K562 (cell line): ENCODE data around the gene APP. TPM values are rescaled to one million over a fixed set of nuclear protein-coding genes. Genes with fewer than 3 reads are reported as not detected.

ENCODE experiments used
- ATAC-seq: fragments of 200-7000 bp; cut with Tn5 transposase; 3 replicates; pipeline ENCODE4 v1.9.1; 2020; ENCODE audit warnings: moderate library complexity
- BruUV-seq: library from RNA; stranded (reverse); fragments of 400-500 nt; replicated peaks from 2 replicates; lab custom pipeline; 2021; lab: Mats Ljungman, UMichigan
- CTCF ChIA-PET: fragments of 300-600 bp; formaldehyde crosslinking; extraction: SDS; loops from one replicate; lab custom pipeline; 2021; ENCODE audit warnings: low intra/inter-chr PET ratio; lab: Yijun Ruan, JAX
- POLR2A ChIA-PET: fragments of 300-600, 350-650 bp; sonication (Branson Sonifier 250); formaldehyde crosslinking; extraction: SDS; loops from one replicate; lab custom pipeline; 2021; ENCODE audit warnings: antibody characterized with exemption, inconsistent platforms; lab: Yijun Ruan, JAX
- DNase-seq, 4 experiments: peaks; one replicate each; pipeline versions ENCODE4 v3.0.0 to v3.0.0-alpha.2; 2011 to 2018; ENCODE audit warnings: low spot score in 3 of 4, mixed read lengths in 3 of 4; ENCODE audit errors: extremely low read depth in 1 of 4
- FAIRE-seq: peaks from 2 replicates; lab custom pipeline; 2011; peaks lifted over from hg19 to GRCh38; lab: Jason Lieb, UNC
- H2AFZ ChIP-seq: 2 replicates; pipeline ENCODE4 v1.6.0; 2011; ENCODE audit warnings: low read depth, low read length, control low read depth, inconsistent platforms
- H3K27ac ChIP-seq: fragments of 200-600 bp; 3 replicates; pipeline ENCODE4 v1.8.0; 2011; ENCODE audit warnings: low read depth, mild to moderate bottlenecking, control low read depth, inconsistent platforms, low read length, moderate library complexity, mixed read lengths; ENCODE audit errors: extremely low read depth
- H3K27me3 ChIP-seq, 2 experiments: fragments of 300-600 bp in 1 of 2; 2 replicates in 1 of 2; 3 replicates in 1 of 2; pipeline versions ENCODE4 v1.6.0 to v1.8.0; 2011; ENCODE audit warnings: inconsistent platforms in 2 of 2, low read length in 2 of 2, mild to moderate bottlenecking in 1 of 2, mixed read lengths in 1 of 2, moderate library complexity in 1 of 2; ENCODE audit not compliant: control insufficient read depth in 2 of 2, insufficient read depth in 2 of 2
- H3K36me3 ChIP-seq: fragments of 300-600 bp; 3 replicates; pipeline ENCODE4 v1.8.0; 2011; ENCODE audit warnings: mild to moderate bottlenecking, low read length, inconsistent platforms; ENCODE audit not compliant: control insufficient read depth, insufficient read depth
- H3K4me1 ChIP-seq, 2 experiments: fragments of 200-600 bp in 1 of 2; replicated peaks in 1 of 2; 2 replicates in 1 of 2; 3 replicates in 1 of 2; pipeline versions ENCODE4 v1.5.1 to v1.8.0; 2011; ENCODE audit warnings: inconsistent platforms in 2 of 2, low read length in 2 of 2, mild to moderate bottlenecking in 1 of 2, mixed read lengths in 1 of 2, moderate library complexity in 1 of 2; ENCODE audit not compliant: control insufficient read depth in 2 of 2, insufficient read depth in 2 of 2
- H3K4me2 ChIP-seq: 2 replicates; pipeline ENCODE4 v1.6.1; 2011; ENCODE audit warnings: low read length, control low read depth, inconsistent platforms, mixed read lengths; ENCODE audit not compliant: insufficient read depth
- H3K4me3 ChIP-seq: fragments of 200-600 bp; sonication (generic), shearing (Covaris generic); 2 replicates; pipeline ENCODE4 v1.5.1; 2016; ENCODE audit warnings: control low read depth, inconsistent platforms
- H3K79me2 ChIP-seq: fragments of 200-600 bp; 3 replicates; pipeline ENCODE4 v1.8.0; 2011; ENCODE audit warnings: low read length, inconsistent platforms; ENCODE audit not compliant: control insufficient read depth, insufficient read depth
- H3K9ac ChIP-seq, 2 experiments: 2 replicates each; pipeline versions ENCODE4 v1.6.0 to v1.6.1; 2011; ENCODE audit warnings: low read depth in 2 of 2, low read length in 2 of 2, control low read depth in 1 of 2, inconsistent platforms in 1 of 2, mild to moderate bottlenecking in 1 of 2, mixed read lengths in 1 of 2; ENCODE audit not compliant: insufficient read depth in 1 of 2
- H3K9me1 ChIP-seq: one replicate; pipeline ENCODE4 v1.6.0; 2011; ENCODE audit warnings: inconsistent platforms, mild to moderate bottlenecking, low read length, moderate library complexity; ENCODE audit not compliant: control insufficient read depth, insufficient read depth
- H3K9me3 ChIP-seq: replicated peaks from 2 replicates; pipeline ENCODE4 v1.5.1; 2011; ENCODE audit warnings: low read depth, low read length, inconsistent platforms; ENCODE audit not compliant: control insufficient read depth, insufficient read depth
- H4K20me1 ChIP-seq: replicated peaks from 2 replicates; pipeline ENCODE4 v1.6.1; 2011; ENCODE audit warnings: low read length, inconsistent platforms, mixed read lengths; ENCODE audit not compliant: control insufficient read depth, insufficient read depth
- ETV1 ChIP-seq: fragments of 450-650 bp; conservative IDR thresholded peaks from 2 replicates; pipeline ENCODE4 v1.6.1; 2016; ENCODE audit warnings: missing genetic modification characterization, control low read depth, low read depth, missing compliant biosample characterization
- MCM3 ChIP-seq: fragments of 450-650 bp; IDR thresholded peaks from 2 replicates; pipeline ENCODE4 v1.6.1; 2016
- TARDBP ChIP-seq: fragments of 450-650 bp; IDR thresholded peaks from 2 replicates; pipeline ENCODE4 v1.6.1; 2016
- TEAD1 ChIP-seq, 2 experiments: fragments of 450-650 bp in 1 of 2; sonication (generic) in 1 of 2; formaldehyde crosslinking; IDR thresholded peaks; 2 replicates each; pipeline versions ENCODE4 v1.4.0 to v1.8.0; 2020 to 2022; ENCODE audit warnings: mild to moderate bottlenecking in 2 of 2, missing genetic modification reagents in 1 of 2
- ZNF507 ChIP-seq: conservative IDR thresholded peaks from 2 replicates; pipeline ENCODE4 v1.6.1; 2017; ENCODE audit warnings: missing genetic modification characterization, missing compliant biosample characterization
- WGBS: fragments of 100-300 bp; shearing (Covaris generic); methylation state at CpG from one replicate; pipeline ENCODE4 v1.1.6; 2016; ENCODE audit warnings: low coverage, mixed read lengths; ENCODE audit not compliant: insufficient coverage; ENCODE audit errors: missing lambda C conversion rate; 5-methylcytosine and 5-hydroxymethylcytosine counted together
- in situ Hi-C: fragments of 300-500 bp; cut with MboI; formaldehyde crosslinking; loops from 4 replicates; pipeline ENCODE4 v1.15.0; 2018; ENCODE audit warnings: inconsistent platforms, mixed read lengths
- intact Hi-C: fragments of 100-400 bp; cut with micrococcal nuclease; formaldehyde crosslinking; loops from 2 replicates; pipeline ENCODE4 v1.14.2; 2022
- polyA plus RNA-seq, 8 experiments: library from polyadenylated mRNA; depleted of rRNA in 4 of 8; stranded (reverse) in 5 of 8; unstranded in 3 of 8; fragments of >200 nt; fragmentation: Nextera tagmentation in 2 of 8; fragmentation: Illumina TruSeq in 1 of 8; extraction: Ambion mirVana in 2 of 8; extraction: Trizol in 1 of 8; gene quantifications; 2 replicates each; pipeline versions ENCODE4 v1.2.1 to v1.2.3, GENCODE V29; 2011 to 2014; ENCODE audit warnings: inconsistent platforms in 1 of 8, missing spikeins in 1 of 8
- total RNA-seq, 7 experiments: library from RNA; depleted of rRNA in 6 of 7; stranded (reverse); fragments of >200 nt in 6 of 7; fragmentation: Illumina TruSeq in 2 of 7; extraction: Trizol in 2 of 7; gene quantifications; 2 replicates each; pipeline versions ENCODE4 v1.2.1 to v1.2.3, GENCODE V29; 2011 to 2021; ENCODE audit warnings: low replicate concordance in 1 of 7
- TF ChIP-seq, protein P1 (sequence below): sonication (generic); formaldehyde crosslinking; IDR thresholded peaks from 2 replicates; pipeline ENCODE4 v1.8.1; 2023; ENCODE audit warnings: missing genetic modification reagents, mild to moderate bottlenecking, borderline replicate concordance

Gene APP
- total and polyA plus RNA-seq, 9 of the 15 experiments (the other 6 are each of a cell fraction or from before 2014, with no cell fraction given): 0.01 to 1.5 (median 0.16) TPM; not detected in 5

DNA sequence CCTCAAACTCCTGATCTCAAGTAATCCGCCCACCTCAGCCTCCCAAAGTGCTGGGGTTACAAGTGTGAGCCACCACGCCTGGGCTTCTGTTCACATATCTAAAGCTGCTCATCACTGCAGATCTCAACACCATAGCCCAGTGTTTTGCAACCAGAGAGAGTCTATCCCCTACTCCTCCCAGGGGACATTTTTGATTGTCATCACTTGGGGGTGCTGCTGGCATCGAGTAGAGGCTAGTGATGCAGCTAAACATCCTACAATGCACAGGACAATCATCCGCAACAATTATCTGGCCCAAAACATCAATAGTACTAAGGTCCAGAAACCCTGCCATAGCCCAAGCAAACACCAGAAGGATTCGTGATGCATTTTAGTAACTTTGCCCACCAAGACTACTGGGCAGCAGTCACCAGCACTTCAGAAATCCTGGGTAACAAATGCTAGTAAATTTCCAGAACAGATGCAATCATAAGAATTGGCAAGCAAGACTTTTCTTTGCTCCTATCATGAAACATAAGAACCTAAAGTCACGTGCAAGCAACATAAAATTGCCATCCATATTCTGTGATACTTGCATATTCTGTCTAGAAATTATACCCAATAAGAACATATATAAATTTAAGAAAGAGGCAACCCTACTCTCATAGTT lies 159.2 kb downstream of the APP start:
- 6% methylated on average over 6 of the region's 6 CpGs for WGBS

More for the DNA sequence above, 159.2 kb downstream of the APP start:
- ChIA-PET CTCF (no interaction called here), POLR2A (interaction anchor here (0.6 kb wide), 1 partner anchor 43 kb away, joined by 3 read pairs; no protein-coding TSS in a partner anchor)
- BruUV-seq: no TSS peak
- intact Hi-C loops: no loop called here
- Histone ChIP-seq H3K36me3 (no peaks in the 10 kb centered on the region), H4K20me1 (no peaks in the 10 kb centered on the region), H3K27me3 (no peaks in the 10 kb centered on the region), H3K27ac (no peak overlapping the region), H2AFZ (no peak overlapping the region), H3K9me3 (no peaks in the 10 kb centered on the region), H3K4me3 (no peak overlapping the region), H3K4me1 (no peaks in the 10 kb centered on the region), H3K79me2 (no peaks in the 10 kb centered on the region), H3K9me1 (no peaks in the 10 kb centered on the region), H3K4me2 (no peak overlapping the region), H3K9ac (no peak overlapping the region)
- DNase-seq: no peak
- FAIRE-seq: no peak
- in situ Hi-C loops: no loop called here
- no peak for ATAC-seq
- TF ChIP-seq ZNF507: no peak
- no peak for TF ChIP-seq TEAD1 (CRISPR knock-in tag; IDR thresholded peaks at IDR 0.05)
- no peak for TF ChIP-seq ETV1 (tag)
- TF ChIP-seq TARDBP: no peak
- TF ChIP-seq, protein P1, sequence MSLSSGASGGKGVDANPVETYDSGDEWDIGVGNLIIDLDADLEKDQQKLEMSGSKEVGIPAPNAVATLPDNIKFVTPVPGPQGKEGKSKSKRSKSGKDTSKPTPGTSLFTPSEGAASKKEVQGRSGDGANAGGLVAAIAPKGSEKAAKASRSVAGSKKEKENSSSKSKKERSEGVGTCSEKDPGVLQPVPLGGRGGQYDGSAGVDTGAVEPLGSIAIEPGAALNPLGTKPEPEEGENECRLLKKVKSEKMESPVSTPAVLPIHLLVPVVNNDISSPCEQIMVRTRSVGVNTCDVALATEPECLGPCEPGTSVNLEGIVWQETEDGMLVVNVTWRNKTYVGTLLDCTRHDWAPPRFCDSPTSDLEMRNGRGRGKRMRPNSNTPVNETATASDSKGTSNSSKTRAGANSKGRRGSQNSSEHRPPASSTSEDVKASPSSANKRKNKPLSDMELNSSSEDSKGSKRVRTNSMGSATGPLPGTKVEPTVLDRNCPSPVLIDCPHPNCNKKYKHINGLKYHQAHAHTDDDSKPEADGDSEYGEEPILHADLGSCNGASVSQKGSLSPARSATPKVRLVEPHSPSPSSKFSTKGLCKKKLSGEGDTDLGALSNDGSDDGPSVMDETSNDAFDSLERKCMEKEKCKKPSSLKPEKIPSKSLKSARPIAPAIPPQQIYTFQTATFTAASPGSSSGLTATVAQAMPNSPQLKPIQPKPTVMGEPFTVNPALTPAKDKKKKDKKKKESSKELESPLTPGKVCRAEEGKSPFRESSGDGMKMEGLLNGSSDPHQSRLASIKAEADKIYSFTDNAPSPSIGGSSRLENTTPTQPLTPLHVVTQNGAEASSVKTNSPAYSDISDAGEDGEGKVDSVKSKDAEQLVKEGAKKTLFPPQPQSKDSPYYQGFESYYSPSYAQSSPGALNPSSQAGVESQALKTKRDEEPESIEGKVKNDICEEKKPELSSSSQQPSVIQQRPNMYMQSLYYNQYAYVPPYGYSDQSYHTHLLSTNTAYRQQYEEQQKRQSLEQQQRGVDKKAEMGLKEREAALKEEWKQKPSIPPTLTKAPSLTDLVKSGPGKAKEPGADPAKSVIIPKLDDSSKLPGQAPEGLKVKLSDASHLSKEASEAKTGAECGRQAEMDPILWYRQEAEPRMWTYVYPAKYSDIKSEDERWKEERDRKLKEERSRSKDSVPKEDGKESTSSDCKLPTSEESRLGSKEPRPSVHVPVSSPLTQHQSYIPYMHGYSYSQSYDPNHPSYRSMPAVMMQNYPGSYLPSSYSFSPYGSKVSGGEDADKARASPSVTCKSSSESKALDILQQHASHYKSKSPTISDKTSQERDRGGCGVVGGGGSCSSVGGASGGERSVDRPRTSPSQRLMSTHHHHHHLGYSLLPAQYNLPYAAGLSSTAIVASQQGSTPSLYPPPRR (CRISPR knock-in tag): no peak
- TF ChIP-seq MCM3: no peak
- TF ChIP-seq, all 486 proteins: peak for 0
